Bronchial smooth muscle cell (primary cell): ENCODE results near the gene FOXO3. TPM values are rescaled to one million over a fixed set of nuclear protein-coding genes. Genes with fewer than 3 reads are reported as not detected.

Experiments used
- total RNA-seq: library from RNA; depleted of rRNA; stranded (reverse); fragments of >200 nt; gene quantifications from 2 replicates; pipeline ENCODE4 v1.2.1, GENCODE V29; 2014

The FOXO3 gene
- total RNA-seq: 27.1 and 41.4 TPM in 2 replicates

GRCh38 chr6:108560463-108561308 lies at the start of gene FOXO3:
Gene FOXO3, plus strand, starts transcription at chr6:108560917. Its CDS starts 292 bp downstream, at chr6:108561209.

